Neutrophil (primary cell): Measurements from ENCODE around the gene EVX1.

ENCODE experiments used
- H3K27ac ChIP-seq: fragments of 200-600 bp; sonication (generic); 2 replicates; pipeline ENCODE4 v1.5.1; 2016; ENCODE audit warnings: mild to moderate bottlenecking, moderate library complexity
- H3K27me3 ChIP-seq: fragments of 200-600 bp; sonication (generic); 2 replicates; pipeline ENCODE4 v1.6.0; 2016; ENCODE audit warnings: mild to moderate bottlenecking
- H3K36me3 ChIP-seq: fragments of 200-600 bp; sonication (generic); 2 replicates; pipeline ENCODE4 v1.5.1; 2017
- H3K4me1 ChIP-seq, 2 experiments: fragments of 200-600 bp in 1 of 2; sonication (generic) in 1 of 2; 1 replicate in 1 of 2; 2 replicates in 1 of 2; pipeline versions ENCODE4 v1.5.1 to v1.6.1; 2013 to 2016; ENCODE audit warnings: low read depth in 1 of 2, low read length in 1 of 2, mild to moderate bottlenecking in 1 of 2, moderate library complexity in 1 of 2; ENCODE audit not compliant: control insufficient read depth in 1 of 2, insufficient read depth in 1 of 2
- H3K4me3 ChIP-seq, 2 experiments: fragments of 200-600 bp in 1 of 2; sonication (generic) in 1 of 2; 1 replicate in 1 of 2; 2 replicates in 1 of 2; pipeline ENCODE4 v1.5.1; 2013 to 2016; ENCODE audit warnings: low read depth in 1 of 2, low read length in 1 of 2, mild to moderate bottlenecking in 1 of 2, moderate library complexity in 1 of 2
- H3K9me3 ChIP-seq: fragments of 200-600 bp; sonication (generic); 2 replicates; pipeline ENCODE4 v1.5.1; 2016
- TF ChIP-seq, protein P1 (sequence below): fragments of 200-600 bp; sonication (generic); IDR thresholded peaks from 2 replicates; pipeline ENCODE4 v1.5.1; 2016; ENCODE audit warnings: antibody characterized with exemption

EVX1 gene

DNA sequence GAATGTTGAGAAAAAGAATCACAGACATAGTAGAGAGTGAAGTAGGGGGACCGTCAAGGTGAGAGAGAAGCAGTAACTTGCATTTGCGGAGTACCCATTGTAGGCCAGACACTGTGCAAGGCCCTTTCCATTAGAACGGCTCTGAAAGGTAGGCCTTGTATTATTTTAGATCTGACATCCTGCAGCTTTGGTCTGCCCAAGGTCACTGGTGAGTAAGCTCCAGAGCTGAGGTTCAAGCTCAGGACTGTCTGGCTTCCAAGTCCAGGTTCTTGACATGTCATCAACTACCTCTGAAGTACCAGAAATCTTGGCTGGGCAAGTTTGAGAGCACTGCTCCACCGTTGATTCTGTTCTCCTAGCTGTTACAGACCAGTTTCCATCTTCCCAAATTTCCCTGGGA, 13.2 kb upstream of the EVX1 start:
- H3K27ac ChIP-seq = no peak overlapping the region
- peaks cover 100% of the 10 kb centered on the region for H3K27me3 ChIP-seq
- H3K4me3 ChIP-seq = no peak overlapping the region
- TF ChIP-seq, protein P1, sequence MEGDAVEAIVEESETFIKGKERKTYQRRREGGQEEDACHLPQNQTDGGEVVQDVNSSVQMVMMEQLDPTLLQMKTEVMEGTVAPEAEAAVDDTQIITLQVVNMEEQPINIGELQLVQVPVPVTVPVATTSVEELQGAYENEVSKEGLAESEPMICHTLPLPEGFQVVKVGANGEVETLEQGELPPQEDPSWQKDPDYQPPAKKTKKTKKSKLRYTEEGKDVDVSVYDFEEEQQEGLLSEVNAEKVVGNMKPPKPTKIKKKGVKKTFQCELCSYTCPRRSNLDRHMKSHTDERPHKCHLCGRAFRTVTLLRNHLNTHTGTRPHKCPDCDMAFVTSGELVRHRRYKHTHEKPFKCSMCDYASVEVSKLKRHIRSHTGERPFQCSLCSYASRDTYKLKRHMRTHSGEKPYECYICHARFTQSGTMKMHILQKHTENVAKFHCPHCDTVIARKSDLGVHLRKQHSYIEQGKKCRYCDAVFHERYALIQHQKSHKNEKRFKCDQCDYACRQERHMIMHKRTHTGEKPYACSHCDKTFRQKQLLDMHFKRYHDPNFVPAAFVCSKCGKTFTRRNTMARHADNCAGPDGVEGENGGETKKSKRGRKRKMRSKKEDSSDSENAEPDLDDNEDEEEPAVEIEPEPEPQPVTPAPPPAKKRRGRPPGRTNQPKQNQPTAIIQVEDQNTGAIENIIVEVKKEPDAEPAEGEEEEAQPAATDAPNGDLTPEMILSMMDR = no peak
- H3K36me3 ChIP-seq = no peaks in the 10 kb centered on the region
- no peaks in the 10 kb centered on the region for H3K4me1 ChIP-seq
- H3K9me3 ChIP-seq = no peaks in the 10 kb centered on the region

DNA sequence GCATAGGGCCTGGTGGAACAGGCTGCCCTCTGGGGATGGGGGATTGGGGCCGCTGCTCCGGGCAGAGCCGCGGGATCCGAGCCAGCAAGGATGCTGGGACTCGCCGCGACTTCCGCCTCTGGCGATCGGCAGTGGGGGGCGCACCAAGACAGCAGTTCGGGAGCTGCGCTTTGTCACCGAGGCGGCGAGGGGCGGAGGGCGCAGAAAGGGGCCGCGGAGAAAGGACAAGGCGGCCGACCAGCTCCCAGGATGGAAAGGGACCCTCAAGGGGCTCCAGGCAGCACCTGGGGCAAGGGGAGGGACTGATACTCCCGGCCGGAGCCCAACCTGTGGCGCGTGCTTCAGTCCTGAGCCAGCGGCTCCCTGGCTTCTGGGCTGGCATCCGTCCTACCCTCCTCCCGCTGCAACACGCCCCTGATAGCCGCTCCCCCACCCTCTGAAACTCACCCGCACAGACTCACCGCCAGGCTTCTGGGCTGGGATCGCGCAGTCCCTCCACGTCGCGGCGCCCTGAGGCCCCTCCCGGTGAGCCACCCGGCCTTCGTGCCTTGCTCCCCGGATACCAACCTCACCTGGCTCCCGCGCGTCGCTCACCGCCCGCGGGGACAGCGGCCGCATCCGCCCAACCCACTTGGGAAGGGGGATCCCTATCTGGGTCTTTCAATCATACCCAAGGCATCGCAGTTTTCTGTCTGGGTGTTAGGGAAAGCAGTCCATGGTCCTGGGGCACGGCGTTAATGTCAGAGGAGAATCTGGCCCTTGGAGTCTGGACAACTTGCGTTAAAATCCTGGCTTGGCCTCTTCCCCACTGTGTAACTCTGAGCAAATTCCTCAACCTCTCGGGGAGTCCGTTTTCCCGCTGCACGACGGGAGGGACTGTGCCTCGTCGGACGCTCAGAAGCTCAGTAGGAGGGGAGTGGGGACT, 7.0 kb upstream of the EVX1 start:
- H3K27me3 ChIP-seq = peaks cover 100% of the 10 kb centered on the region
- TF ChIP-seq, protein P1 = no peak
- H3K27ac ChIP-seq = no peak overlapping the region
- H3K4me1 ChIP-seq = no peaks in the 10 kb centered on the region
- no peaks in the 10 kb centered on the region for H3K9me3 ChIP-seq
- no peaks in the 10 kb centered on the region for H3K36me3 ChIP-seq
- H3K4me3 ChIP-seq = no peak overlapping the region

DNA sequence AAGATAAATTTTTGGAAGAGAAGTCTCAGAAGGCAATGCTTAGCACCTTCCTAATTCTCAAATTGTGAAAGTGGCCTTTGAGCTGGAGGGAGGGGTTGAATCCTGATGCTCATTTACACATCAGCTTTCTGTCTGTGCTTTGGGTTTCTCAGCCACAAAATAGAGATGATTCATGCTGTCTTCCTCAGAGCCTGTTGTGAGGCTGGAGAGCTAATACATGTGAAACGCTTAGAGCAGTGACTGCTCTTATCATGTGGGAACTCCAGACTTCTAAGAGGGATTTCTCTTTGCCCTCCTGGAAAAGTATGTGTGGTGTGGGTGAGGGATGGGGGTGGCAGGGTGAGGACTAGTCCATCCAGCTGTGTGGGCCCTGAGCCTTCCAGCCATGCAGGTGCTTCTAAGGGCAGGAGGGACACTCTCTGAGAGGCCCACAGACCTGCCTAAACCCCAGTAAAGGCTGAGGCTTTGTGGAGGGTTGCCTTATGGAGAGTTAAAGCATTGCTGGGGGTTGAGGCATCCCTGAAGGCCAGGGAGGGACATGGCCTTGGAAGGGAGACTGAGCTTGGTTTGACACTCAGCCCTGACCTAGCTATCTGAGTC, 4.8 kb upstream of the EVX1 start:
- Histone ChIP-seq H3K4me1 (no peaks in the 10 kb centered on the region), H3K36me3 (no peaks in the 10 kb centered on the region), H3K9me3 (no peaks in the 10 kb centered on the region), H3K27ac (no peak overlapping the region), H3K27me3 (peaks cover 100% of the 10 kb centered on the region), H3K4me3 (no peak overlapping the region)
- TF ChIP-seq, protein P1 = no peak

DNA sequence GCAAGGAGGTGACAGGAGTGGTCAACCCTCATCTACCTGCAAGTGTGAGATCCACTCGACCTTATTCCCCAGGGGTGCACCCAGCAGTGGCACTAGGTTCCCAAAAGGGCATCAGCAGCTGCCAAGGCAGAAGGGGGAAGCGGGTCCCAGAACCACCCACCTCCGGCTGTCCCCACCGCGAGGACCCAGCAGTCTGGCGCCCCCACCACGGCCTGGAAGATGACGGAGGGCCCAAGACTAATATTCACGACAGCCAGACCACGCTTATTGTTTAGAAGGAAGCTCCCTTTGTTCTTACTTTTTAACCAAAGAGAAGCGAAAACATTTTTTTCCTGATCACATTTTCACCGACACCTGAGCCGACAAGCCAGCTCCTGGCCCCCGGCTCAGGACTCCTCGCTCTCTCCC, 3.6 kb upstream of the EVX1 start:
- Histone ChIP-seq H3K4me3 (no peak overlapping the region), H3K36me3 (no peaks in the 10 kb centered on the region), H3K9me3 (no peaks in the 10 kb centered on the region), H3K27ac (no peak overlapping the region), H3K27me3 (peaks cover 100% of the 10 kb centered on the region), H3K4me1 (no peaks in the 10 kb centered on the region)
- TF ChIP-seq, protein P1 = no peak

DNA sequence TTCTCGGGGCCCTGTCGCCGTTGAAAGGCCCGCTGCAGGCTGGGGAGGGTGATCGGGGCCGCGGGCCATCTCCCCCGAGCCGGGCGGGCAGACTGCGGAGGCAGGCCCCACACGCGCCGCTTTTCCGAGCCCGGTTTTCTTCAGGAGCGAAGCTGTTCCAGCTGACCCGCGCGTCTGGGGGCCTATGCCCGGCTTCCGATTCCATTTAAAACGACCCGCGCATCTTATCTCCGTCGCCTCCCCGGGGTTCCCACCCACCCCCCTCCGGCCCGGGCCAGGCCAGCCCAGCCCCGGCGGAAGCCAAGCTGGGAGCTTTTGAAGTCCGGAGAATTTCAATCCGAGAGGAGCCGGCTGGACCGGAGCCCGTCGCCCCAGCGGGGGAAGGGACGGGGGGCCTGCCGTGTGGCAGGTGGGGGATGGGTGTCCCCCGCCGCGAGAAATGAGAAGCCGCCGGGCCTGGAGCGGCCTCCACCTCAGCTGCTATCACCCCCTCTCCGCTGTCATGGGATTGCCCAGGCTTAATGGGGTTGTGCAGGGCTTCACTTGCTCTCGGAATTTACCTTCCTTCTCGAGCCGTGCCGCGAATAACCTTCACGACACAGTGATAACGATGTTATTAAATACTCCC, 3.1 kb upstream of the EVX1 start:
- Histone ChIP-seq H3K4me1 (no peaks in the 10 kb centered on the region), H3K27me3 (peaks cover 100% of the 10 kb centered on the region), H3K36me3 (no peaks in the 10 kb centered on the region), H3K27ac (no peak overlapping the region), H3K9me3 (no peaks in the 10 kb centered on the region), H3K4me3 (no peak overlapping the region)
- TF ChIP-seq, protein P1 = no peak
